HG02885 (cell line): ENCODE data around the gene GARRE1.
A peak's percentile ranks its signal among the peaks of the same experiment; 100 is the strongest.
"Not testable (repeated sequence)": the region's sequence is repeated elsewhere in the genome, so short reads cannot be mapped to it uniquely, and the experiment has no call there.

ENCODE experiments used
- ATAC-seq: cut with Tn5 transposase; IDR thresholded peaks from one replicate; pipeline ENCODE4 v1.9.1; 2021; ENCODE audit warnings: mild to moderate bottlenecking; ENCODE audit not compliant: unreplicated experiment, poor library complexity

The GARRE1 gene, protein sequence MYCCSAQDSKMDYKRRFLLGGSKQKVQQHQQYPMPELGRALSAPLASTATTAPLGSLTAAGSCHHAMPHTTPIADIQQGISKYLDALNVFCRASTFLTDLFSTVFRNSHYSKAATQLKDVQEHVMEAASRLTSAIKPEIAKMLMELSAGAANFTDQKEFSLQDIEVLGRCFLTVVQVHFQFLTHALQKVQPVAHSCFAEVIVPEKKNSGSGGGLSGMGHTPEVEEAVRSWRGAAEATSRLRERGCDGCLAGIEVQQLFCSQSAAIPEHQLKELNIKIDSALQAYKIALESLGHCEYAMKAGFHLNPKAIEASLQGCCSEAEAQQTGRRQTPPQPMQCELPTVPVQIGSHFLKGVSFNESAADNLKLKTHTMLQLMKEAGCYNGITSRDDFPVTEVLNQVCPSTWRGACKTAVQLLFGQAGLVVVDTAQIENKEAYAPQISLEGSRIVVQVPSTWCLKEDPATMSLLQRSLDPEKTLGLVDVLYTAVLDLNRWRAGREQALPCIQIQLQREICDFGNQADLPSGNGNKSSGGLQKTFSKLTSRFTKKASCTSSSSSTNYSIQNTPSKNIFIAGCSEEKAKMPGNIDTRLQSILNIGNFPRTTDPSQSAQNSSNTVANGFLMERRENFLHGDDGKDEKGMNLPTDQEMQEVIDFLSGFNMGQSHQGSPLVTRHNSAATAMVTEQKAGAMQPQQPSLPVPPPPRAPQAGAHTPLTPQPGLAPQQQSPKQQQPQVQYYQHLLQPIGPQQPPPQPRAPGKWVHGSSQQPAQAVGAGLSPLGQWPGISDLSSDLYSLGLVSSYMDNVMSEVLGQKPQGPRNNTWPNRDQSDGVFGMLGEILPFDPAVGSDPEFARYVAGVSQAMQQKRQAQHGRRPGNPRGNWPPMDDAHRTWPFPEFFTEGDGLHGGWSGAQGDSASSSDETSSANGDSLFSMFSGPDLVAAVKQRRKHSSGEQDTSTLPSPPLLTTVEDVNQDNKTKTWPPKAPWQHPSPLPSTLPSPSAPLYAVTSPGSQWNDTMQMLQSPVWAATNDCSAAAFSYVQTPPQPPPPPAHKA (N-terminal part only)

GRCh38 chr19:34254046-34254697 lies at the start of gene GARRE1:
TSS of gene GARRE1 (plus strand) at chr19:34254554. CDS start at chr19:34300474, 45,920 bp downstream.
- ATAC-seq, result peak; percentile 91

DNA sequence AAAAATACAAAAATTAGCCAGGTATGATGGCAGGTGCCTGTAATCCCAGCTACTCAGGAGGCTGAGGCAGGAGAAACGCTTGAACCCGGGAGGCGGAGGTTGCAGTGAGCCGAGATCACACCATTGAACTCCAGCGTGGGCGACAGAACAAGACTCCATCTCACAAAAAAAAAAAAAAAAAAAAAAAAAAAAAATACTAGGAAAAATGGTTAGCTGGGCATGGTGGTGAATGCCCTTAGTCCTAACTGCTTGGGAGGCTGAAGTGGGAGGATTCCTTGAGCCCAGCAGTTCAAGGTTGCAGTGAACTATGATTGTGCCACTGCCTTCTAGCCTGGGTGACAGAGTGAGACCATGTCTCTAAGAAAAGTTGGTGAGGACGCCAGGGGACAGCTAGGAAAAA lies 49.0 kb upstream of the GARRE1 start:
- ATAC-seq, result not testable (repeated sequence)

GRCh38 chr19:34208291-34208884 lies 46.0 kb upstream of the GARRE1 start:
- ATAC-seq, result no peak

DNA sequence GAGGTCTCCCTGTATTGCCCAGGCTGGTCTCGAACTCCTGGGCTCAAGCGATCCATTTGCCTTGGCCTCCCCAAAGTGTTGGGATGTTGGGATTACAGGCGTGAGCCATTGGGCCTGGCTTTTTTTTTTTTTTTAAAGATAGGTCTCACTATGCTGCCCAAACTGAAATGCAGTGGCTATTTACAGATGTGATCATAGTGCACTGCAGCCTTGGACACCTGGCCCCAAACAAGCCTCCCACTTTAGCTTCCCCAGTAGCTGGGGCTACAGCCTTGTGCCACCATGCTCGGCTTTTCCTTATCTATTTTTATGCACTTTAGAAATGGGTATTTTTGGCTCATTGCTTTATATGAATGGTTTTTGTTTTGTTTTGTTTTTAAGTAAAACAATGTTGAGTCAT lies 44.6 kb upstream of the GARRE1 start:
- ATAC-seq, result no peak

DNA sequence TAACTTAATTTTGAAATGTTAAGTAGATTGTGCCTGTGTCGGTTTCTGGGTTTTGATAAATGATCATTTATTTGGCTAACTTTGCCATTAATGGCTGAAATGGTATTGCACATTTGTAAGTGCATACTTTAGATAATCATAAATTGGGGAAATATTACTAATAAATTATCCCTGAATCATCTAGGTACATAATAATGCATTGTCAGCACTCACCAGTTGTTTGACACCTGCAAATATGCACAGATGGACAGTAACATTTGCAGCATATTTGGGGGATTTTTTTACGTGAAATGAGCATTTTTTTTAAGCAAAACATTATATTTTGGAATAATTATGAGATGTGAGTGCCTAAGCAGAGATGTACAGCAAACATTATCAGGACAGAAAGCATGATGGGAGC lies 41.1 kb upstream of the GARRE1 start:
- no peak for ATAC-seq

DNA sequence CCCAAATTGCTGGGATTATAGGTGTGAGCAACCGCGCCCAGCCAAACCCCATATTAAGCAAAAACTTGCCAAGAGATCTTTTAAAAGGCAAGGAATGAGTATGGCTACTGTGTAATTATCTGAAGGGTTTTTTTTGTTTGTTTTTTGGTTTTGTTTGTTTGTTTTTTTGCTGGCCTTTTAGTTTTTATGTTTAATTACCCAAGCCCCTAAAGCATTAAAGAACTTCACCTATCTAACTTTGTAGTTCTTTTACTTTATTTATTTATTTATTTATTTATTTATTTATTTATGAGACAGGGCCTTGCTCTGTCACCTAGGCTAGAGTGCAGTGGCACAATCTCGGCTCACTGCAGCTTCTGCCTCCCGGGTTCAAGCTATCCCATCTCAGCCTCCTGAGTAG lies 40.3 kb upstream of the GARRE1 start:
- no peak for ATAC-seq

DNA sequence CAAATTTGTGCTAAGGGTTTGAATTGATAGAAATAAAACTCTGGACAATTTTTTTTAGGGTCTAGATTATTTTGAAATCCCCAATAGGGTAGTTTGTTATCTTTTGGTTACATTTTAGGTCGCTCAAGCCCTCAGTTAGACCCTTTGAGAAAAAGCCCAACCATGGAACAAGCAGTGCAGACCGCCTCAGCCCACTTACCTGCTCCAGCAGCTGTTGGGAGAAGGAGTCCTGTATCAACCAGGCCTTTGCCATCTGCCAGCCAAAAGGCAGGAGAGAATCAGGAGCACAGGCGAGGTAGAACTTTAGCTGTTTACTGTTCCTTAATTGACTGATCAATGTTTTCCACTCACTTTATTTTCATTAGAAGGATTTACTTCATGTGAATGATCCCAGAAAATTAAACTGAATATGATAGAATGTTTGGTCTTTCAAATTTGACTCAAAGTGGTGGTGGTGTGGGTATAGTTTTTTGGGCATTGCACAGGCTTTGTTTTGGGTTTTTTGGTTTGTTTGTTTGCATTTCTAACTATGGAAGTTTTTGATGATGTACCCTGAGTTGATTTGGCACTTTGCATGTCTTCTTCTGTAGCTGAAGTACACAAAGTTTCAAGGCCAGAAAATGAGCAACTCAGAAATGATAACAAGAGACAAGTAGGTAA lies 39.2 kb upstream of the GARRE1 start:
- no peak for ATAC-seq

DNA sequence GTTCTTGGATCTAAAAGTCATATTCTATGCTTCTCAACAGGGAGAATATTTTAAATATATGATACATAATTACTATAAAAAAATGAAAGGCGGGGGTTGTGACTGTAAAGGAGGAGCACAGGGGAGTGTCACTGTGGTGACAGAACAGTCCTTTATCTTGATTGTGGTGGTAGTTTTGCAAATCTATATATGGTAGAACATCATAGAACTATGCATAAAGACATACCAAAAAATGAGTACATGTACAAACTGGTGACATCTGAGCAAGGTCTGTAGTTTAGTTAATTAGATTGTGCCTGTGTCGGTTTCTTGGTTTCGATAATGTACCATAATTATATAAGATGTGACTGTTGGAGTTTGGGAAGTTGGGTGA lies 38.7 kb upstream of the GARRE1 start:
- no peak for ATAC-seq

DNA sequence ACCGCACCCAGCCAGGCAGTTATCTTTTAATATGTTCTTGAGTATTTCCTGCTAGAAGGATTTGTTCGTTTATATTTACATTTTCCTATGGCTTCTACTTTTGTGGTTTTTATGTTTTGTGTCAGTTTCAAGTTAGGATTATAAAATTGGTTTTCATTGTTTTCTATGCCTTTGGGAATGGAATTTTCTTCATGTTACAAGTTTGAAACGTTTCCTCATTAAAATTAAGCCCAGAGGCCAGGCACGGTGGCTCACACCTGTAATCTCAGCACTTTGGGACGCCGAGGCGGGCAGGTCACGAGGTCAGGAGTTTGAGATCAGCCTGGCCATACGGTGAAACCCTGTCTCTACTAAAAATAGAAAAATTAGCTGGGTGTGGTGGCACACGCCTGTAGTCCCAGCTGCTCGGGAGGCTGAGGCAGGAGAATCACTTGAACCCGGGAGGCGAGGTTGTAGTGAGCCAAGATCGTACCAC lies 37.6 kb upstream of the GARRE1 start:
- not testable (repeated sequence) for ATAC-seq

GRCh38 chr19:34217952-34218817 lies 36.2 kb upstream of the GARRE1 start:
- no peak for ATAC-seq

GRCh38 chr19:34218818-34219164 lies 35.6 kb upstream of the GARRE1 start:
- no peak for ATAC-seq

GRCh38 chr19:34220472-34221063 lies 33.8 kb upstream of the GARRE1 start:
- ATAC-seq, result no peak

DNA sequence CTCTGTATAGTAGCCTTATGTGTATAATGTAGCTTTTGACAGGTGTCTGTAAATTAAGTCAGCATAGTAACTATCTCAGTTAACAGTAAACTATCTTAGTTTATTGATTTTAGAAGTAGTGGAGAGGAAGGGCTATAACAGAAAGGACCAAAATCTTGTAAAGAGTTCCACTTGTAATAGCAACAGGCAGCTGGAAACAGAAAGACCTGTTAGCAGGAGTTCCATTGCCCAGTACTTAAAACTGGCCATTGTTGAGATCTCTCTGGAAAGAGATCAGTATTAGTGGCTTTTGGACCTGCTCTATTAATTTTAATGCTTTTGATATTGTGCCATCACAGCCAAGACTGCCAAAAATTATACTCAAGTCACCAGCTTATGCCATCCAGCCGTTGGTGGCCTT lies 32.0 kb upstream of the GARRE1 start:
- ATAC-seq, result no peak

DNA sequence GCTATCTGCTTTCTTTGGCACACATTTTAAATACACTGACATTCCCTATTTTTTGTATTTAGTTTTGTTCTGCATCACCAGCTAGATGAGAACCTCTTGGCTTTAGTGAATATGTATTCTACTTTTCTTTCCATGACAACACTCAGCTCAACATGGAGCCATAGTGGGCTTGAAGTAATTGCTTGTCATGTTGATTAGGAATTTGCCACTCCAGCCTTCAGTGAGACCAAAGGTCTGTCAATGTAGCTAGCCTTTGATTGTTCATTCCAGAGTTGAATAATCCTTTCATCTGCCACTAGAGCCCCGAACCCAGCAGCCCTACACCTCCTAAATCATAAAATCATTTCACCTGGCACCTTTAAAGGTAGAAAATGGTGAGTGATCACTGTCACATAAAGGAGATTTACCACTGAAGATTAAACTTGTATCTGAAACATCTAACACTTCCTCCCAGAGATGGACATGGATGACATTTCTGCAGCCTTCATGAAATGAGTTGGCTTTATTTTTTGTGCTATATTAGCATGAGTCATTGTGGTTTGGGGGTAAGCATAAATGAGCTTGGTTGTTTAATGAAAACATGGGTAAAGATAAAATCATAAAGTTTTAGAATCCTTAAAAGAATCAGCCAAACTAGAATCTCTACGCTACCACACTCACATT lies 29.2 kb upstream of the GARRE1 start:
- no peak for ATAC-seq

- no peak for ATAC-seq
Observed at GRCh38 chr19:34225659-34226015, 28.7 kb upstream of the GARRE1 start.

DNA sequence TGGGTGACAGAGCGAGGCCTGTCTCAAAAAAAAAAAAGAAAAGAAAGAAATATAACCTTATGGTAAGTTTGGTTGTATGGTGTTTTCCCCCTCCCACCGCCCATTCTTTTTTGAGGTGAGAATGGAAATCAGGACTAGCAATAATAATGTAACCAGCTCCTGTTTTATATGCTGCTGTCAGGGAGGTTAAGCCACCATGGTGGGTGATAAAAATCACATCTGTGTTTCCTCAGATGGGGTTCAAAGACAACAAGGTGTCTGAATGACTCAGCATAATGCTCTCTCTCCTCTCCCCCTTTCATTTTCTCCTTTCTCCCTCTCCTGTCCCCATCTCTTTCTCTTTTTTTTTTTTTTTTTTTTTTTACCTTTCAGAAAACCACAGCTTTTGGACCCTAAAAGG lies 28.3 kb upstream of the GARRE1 start:
- ATAC-seq, result no peak

- ATAC-seq, result no peak
Observed at GRCh38 chr19:34228347-34228746, 26.0 kb upstream of the GARRE1 start.

DNA sequence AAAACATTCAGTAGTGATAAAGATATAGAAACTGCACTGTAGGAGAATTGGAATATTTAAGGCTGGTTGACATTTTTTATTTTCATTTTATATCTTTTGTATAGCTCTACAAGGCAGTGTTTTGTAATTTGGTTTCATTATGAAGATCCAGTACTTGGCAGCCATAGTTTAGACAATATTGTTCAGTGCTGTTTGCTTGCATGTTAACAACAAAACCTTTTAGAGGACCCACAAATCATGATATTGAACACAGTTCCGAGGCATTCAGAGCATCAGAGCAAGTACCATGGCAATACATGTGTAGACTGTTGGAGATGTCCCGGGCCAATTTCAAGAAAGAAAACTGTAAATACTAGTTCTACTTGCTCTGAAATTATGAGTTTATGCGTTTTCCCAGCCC lies 25.6 kb upstream of the GARRE1 start:
- ATAC-seq, result no peak
